Stimulated activated CD4-positive, alpha-beta T cell treated with anti-CD3 and anti-CD28 coated beads, Interleukin-1b, Interleukin-23, amount 100 ng/mL, for 4 hours (primary cell): Measurements from ENCODE around the gene COL23A1.

Source experiments
- DNase-seq, 2 donors: peaks; one replicate each; pipeline ENCODE4 v3.0.0-alpha.2; 2020; ENCODE audit warnings: low read depth in 2 of 2

COL23A1 gene

DNA sequence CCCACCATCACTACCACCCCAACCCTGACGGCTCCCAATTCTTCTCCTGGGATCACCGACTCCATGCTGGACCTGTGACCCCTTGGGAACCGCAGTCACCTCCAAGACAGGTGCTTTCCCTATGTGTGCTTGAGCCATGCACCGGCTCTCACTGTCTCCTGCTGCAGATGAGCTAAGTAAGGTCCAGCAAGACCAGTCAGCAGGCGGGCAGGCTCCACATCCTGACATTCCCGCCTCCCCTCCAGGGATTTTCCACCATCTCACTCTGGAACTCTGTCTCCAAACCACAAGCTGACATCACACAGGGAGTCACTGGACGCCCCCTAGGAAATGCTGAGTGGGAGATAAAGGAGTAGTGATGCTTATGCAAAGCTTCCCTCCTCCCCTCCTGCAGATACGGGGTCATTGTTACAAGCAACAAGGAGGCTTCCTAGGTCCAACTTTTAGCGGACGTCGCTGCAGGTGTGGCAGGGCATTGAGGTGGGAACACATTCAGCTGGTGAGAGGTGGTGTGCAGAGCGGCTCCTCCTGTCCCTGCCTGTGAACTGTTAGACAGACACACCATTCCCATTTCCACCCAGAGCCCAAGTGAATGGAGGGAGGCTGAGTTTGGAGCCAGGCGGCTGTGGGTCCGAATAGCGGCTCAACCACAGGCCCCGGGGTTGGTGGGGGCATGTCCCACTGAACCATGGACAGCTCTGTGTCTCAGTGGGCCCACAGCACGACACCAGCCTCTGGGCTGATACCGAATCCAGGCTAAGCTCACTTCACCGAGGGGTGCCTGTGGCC, 228.3 kb downstream of the COL23A1 start:
- no peak for DNase-seq

DNA sequence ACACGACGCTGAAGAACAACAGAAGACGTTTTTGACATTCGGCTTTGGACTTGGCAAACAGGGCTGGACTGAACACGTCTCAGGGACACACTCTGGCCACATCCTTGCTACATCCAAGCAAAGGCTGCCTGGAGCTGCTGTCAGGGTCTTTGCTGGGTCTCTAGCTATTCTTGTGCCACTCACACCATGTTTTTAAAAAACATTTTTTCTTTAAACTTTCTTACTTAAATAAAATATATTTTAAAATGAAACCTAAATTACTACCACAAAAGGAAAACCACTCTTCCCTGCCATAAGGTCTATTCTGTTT, 229.3 kb downstream of the COL23A1 start:
- no peak for DNase-seq

DNA sequence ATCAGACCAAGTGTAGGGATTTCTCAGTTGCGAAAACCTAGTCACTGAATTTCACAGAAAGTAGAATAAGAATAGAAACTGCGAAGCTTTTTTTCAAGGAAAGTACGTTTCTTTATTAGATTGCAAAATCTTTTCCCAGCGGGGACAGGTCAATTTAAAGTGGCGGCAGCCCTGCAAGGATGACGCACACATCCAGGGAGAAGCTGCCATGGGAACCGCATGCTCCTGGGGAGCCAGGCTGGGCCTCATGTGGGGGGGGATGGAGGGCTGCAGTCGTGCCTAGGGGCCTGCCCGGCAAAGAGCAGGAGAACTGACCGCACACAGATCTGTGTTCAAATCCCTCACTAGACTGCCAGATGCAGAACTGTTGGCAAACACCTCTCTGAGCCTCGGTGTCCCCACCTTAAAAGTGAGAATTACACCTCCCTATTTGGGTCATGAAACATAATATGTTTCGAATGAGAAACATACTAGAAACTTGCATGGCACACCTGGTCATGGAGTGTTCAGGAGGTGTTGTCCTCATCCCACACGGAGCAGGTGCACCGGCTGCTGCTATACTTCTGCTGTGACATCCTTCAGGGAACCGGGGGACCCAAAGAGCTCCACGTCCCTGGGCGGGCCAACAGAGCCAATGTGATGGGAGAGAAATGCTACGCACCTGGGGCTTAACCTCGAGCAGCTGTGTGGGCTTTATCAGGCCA, 229.8 kb downstream of the COL23A1 start:
- DNase-seq, result no peak

DNA sequence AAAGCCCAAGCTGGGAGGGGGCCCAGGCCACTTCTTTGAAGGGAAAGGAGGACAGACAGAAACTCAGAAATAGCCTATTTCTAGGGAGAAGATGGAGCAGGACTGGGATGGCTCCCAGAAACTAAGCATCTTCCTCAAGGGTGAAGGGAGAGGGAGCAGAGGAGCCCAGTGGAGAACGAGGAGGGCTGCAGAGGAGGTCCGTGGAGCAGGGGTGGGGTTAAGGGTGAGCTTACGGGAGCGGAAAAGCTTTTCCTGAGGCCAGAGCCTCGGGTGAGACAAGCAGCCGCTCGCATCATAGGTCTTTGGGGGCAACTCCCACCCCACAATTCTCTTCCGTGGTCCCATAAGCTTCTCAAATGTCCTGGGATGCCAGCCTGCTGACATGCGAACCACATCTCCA, 230.5 kb downstream of the COL23A1 start:
- DNase-seq, result no peak

DNA sequence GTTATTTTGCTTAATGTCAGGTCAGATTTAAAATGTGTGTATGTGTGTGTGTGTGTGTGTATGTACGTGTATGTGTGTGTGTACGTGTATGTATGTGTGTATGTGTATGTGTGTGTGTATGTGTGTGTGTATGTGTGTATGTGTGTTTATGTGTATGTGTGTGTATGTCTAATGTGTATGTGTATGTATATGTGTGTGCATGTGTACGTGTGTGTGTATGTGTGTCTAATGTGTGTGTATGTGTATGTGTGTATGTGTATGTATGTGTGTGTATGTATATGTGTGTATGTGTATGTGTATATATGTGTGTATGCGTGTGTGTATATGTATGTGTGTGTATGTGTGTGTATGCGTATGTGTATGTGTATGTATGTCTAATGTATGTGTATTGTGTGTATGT, 232.5 kb downstream of the COL23A1 start:
- DNase-seq, result no peak

DNA sequence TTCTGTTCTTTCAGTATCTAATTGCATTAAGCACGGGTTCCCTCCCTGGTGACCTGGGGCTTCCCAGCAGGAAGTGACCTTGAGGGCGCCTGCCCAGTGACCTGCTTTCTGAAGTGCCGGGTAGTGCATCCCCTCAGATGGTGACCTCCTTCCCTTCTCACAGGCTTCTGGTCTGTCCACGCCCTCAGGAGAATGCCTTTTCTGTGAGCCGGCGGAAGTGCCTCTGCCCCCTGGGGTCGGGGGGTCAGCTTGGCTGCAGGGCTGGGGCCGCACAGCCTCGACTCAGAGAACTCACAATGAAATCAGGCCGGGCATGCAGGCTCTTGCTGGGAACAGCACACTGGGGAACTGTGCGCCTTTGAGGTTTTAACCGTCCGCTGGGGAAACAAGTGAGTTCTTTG, 233.1 kb downstream of the COL23A1 start:
- no peak for DNase-seq

DNA sequence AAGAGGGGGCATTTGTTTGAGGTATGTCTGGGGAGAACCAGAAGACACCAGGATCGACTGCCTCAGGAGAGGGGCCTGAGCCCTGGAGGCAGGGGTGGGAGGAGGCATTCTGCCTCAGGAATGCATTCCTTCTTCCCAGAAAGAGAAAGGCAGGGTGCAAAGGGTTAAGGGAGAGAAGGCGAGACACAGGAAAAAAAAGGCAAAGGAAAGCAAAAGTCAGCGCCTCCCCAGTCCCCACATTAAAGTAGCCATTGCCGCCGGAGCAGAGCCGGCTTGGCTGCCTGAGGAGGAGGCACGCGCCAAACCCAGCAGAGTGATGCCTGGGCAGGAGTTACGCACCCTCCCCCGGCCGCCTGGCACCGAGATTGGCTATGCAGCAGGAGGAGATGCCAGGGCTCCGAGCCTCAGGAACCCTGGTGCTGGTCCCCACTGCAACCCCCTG, 233.7 kb downstream of the COL23A1 start:
- no peak for DNase-seq

DNA sequence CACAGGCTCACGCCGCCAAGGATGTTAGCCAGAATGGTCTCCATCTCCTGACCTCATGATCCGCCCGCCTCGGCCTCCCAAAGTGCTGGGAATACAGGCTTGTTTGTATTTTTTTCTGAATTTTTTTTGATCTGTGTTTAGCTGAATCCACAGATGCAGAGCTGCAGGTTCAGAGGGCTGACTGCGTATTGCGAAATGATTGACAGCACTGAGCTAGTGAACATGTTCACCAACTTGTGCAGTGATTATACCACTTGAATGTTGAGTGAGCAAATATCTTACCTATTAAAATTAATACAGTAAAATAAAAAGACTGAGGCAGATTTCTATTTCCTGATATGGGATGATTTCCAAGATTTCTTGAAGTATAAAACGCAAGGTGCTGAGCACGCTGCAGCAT, 234.5 kb downstream of the COL23A1 start:
- DNase-seq, result no peak

DNA sequence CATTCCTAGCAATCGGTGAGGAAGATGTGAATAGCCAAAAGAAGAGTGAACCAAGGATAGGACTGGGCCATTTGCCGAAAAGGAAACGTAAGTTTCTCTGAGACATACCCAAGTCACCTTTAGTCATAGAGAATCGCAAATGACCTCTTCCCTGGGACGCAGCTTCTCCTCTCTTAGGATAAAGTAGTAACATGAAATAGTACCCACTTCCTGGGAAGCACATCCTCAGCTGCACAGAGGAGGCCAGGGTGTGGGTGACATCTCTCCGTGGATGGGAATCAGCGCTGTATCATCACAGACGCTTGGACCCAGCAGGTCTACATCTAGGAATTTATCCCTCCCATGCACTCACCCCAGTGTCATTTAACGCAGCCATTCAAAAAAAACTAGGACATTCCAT, 236.7 kb downstream of the COL23A1 start:
- no peak for DNase-seq

DNA sequence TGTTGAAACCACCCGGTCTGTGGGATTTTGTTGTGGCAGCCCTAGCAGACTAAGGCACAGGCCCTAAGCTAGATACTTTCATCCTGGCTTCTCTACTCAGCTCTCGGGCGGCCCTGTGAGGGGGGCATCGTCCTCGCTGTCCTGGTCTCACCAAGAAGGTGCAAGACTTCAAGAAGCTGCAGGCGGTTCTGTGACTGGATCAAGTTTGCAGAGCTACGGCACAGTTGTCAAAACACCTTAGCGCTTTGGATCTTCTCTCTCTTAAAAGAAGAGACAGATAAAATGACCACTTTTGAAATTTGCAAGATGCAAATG, 238.2 kb downstream of the COL23A1 start:
- no peak for DNase-seq

DNA sequence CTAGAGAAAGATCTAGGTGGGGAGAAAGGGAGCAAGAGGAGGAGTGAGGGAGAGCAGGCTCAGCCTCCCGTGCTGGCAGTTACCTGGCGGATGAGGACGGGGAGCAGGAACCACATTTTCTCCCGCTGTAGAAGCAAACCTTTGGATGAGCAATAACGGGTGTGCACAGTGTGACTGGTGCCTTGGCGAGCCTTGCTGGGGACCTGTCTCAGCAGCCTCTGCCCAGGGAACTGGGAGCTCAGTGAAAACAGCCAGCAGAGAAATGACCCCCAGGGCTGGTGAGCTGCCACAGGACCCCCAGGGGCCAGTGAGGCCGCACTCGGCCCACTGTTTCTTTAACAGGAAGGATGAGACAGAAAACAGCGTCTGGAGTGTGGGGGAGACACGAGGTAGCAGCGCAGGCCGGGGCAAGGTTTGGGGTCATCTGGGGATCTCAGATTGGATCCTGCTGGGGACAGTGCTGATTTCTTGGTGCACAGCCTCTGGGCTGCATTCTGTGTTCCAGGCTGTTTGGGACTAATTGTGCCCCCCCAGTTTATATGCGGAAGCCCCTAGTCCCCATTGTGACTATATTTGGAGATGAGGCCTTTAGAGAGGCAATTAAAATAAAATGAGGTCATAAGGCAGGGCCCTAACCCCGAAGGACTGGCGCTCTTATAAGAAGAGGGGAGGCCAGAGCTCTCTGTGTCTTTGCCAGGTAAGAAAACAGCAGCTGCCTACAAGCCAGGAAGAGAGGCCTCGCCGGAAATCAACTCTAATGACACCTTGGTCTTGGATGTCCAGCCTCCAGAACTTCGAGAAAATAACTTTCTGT, 238.8 kb downstream of the COL23A1 start:
- DNase-seq, result no peak

DNA sequence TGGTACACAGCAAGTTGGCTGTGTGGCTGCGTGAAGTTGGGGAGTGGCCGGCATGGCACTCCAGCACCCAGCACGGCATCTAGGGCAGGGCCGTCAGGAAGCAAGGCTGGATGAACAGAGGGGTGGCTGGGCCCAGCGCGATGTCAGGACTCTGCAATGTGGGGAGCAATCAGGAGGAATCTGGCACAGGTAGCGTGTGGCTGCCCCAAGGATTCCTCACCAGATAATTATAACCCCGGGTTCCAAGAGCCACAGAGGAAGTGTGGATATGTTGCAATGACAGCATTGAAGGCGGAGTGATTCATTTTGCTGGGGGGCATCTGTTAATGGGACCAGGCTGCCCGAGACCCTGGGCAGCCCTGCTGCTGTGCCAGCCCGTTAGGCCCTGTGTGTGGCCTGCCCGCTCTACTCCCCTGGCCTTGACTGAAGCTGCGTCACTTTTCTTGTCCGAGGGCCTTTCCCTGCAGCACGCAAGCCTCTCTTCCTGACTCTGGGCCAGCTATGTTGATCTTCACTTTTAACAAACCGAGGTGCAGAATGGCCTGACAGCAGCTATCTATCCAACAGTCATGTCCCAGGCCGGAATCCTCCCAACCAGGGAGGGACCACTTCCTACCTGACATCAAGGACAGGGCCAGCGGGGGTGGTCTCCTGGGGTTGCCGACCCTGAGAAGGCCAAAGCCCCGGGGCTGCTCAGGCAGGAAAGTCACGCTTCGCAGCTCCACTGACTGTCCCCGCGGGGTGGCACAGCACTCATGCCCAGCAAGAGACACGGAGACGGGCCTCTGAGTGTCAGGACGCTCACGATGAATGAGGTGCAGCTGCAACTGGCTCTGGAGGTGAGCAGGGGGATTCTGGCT, 239.6 kb downstream of the COL23A1 start:
- no peak for DNase-seq

DNA sequence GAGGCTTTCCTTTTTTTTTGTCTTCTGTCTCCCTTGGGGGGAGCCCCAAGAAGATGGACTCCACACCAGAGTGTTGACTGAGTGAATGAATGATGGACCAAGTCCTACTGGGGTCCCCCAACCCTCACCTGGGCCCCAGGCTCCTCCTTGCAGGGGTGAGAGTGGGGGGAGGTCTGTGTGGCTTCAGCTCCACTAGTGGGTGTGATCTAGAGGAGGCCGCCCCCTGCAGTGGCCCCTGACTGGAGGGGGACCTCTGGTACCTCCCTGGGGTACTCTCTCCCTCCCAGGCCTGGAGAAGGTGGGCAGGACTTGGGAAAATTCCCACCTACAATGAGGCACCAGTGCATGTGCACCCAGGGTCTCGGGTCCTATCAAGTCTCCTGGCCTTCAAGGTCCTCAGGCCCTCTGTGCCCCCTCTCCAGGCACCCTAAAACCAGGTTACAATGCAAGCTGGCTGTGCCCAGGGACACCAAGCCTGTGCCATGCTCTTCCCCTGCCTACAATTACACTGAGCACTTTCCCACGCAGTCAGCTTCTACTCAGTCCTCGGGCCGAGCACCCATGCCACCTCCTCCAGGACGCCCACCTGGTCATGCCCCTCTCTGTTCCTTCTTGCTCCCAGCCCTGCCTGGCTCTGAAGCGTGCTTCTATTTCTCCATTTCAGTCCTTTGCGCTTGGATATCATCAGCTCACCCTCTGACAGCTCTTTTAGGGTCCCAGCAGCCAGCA, 240.4 kb downstream of the COL23A1 start:
- no peak for DNase-seq

DNA sequence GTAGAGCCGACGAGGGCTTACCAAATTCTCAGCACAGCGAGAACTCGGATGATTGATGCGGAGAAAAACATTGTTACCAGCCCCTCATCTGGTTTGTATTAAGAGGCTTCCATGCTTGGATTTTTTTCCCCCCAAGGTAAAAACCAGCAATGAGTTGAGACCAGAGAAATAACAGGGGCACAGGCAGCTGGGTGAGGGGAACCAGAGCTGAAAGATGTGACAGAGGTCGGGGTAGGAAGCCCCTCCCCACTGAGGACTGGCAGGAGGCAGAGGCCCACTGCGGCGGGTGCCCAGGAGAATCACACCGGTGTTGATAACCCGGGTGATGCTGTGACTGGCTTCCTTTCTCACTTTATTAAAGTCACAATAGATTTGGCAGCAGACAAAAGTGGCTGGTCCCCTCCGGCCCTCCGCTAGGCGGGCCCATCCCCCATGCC, 241.1 kb downstream of the COL23A1 start:
- DNase-seq, result no peak

DNA sequence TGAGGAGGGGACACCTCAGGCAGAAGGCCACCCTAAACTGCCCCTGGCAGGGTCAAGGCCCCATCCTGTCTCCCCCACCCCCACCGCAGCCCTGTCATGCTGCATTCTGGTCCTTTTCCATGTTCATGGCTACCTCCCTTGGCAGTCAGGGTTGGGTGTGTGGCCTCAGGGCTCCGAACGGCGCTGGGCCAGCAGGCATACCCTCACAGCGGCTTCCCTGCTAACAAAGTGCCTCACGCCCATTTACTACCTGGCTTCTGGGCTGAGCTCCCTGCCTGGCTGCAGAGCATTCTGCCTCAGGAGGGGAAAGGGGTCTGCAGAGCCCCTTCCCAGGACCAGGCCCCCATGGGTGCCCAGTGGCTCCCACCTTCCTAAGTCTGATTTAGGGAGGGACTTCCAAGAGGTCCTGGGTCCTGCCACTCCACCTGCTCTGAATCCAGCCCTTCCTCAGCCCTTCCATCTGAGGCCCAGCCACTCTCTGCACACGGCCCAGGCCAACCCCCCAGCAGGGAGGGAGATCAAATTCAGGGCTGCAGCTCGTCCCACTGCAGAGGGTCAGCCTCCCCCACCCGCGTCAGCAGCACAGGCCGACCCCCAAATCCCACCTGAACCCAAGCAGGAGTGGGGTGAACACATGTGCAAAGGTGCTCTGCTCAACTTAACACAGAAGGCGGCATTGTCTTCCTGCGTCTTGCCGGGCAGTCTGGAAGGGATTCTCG, 241.7 kb downstream of the COL23A1 start:
- DNase-seq, result no peak

DNA sequence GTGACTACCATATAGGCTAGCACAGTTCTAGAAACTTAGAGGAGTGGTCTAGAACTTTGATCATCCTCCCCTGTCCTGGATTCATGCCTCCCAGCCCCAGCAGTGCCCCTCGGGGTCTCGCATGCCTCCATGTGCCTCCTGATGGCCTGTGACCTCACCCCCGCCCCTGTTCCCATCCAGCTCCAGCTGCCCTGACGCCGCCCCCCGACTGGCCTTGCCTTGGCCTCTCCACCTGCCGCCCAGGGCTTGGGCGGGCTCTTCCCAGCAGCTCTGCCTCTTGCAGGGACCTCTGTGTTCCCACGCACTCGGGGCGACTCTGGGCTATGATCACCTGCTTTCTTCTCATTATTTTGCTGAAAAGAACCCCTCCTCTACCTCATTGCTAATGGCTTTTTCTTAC, 242.2 kb downstream of the COL23A1 start:
- DNase-seq, result no peak

DNA sequence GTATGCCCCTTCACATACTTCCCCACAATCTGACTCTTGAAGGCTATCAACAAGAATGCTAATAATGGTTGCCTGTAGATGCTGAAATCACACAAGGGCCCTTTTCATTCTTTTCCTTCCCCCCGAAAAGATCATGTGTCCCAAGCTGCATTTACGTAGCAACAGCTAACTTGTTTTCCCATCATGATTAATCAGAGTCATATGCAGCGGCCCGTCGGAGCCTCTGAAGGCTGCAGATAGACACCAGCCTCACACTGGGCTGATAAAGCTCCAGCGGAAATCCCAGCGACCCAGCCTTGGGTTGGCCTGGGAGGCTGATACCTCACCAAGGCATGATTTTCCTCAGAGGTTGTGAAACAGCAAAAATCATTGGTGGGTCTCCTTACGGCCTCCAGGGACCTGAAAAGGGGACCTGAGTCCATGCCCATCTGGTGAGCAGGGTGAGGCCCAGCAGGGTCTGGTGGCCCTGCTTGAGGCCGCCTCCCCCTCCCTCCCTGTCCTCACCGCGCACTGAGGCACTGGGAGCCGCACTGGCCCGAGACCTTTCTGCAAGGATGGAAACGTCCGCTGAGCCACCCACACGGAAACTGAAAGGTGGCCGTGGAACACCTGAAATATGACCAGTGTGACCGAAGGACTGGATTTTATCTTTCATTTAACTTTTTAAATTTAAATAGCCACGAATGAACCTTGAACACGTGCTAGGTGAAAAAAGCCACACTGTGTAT, 243.4 kb downstream of the COL23A1 start:
- no peak for DNase-seq

DNA sequence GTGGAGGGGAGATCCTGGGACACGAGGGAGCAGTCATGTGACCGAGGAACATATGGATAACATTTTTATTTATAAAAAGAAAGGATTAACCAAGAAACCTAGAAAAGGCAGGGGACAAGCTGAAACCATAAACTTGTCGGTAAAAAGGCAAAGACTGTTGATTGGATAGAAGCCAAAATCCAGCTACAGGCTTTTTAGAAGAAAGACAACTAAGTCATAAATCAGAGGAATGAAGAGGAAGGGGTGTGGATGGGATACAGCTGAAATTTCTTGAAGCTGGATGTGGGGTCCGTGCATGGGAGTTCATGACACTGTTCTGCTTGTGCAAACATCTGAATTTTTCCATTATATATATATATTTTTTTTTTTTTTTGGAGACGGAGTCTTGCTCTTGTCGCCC, 246.9 kb downstream of the COL23A1 start:
- no peak for DNase-seq

DNA sequence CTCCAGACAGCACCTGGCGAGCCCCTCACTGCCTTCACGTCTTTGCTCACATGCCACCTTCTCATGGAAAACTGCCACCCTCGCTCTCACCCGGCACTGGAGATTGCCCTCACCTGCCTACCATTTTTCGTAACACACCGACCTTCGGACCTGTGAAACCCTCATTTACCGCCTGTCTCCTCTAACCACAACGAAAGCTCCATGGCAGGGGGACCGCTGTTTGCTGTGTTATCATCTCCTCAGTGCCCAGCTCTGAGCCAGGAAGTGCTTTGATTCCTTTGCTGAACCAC, 248.4 kb downstream of the COL23A1 start:
- no peak for DNase-seq
